Fibroblast of skin of left biceps (primary cell): ENCODE measurements around the gene ZCCHC13.
"Not testable (repeated sequence)": the region's sequence is repeated elsewhere in the genome, so short reads cannot be mapped to it uniquely, and the experiment has no call there.

Experiments used
- DNase-seq, 2 experiments: peaks; one replicate each; pipeline ENCODE4 v3.0.0-alpha.2; 2013; ENCODE audit warnings: low read depth in 2 of 2

ZCCHC13 gene

GRCh38 chrX:74304016-74304415, at the start of gene ZCCHC13:
ZCCHC13 (plus strand) TSS chrX:74304180; CDS start chrX:74304267, 87 bp downstream.
- DNase-seq: no peak

GRCh38 chrX:74258111-74258510, 45.9 kb upstream of the ZCCHC13 start:
- not testable (repeated sequence) for DNase-seq

GRCh38 chrX:74259885-74260491, 44.0 kb upstream of the ZCCHC13 start:
- no peak for DNase-seq

GRCh38 chrX:74262452-74263209, 41.3 kb upstream of the ZCCHC13 start:
- no peak for DNase-seq

- no peak for DNase-seq
Measured at GRCh38 chrX:74270393-74270792, 33.6 kb upstream of the ZCCHC13 start.

- DNase-seq: no peak
Measured at GRCh38 chrX:74272230-74272629, 31.8 kb upstream of the ZCCHC13 start.

- no peak for DNase-seq
Measured at GRCh38 chrX:74274516-74274915, 29.5 kb upstream of the ZCCHC13 start.

GRCh38 chrX:74277320-74277719, 26.7 kb upstream of the ZCCHC13 start:
- no peak for DNase-seq

- DNase-seq: no peak
Measured at GRCh38 chrX:74277846-74278245, 26.1 kb upstream of the ZCCHC13 start.

- no peak for DNase-seq
Measured at GRCh38 chrX:74280759-74281158, 23.2 kb upstream of the ZCCHC13 start.

GRCh38 chrX:74284391-74284952, 19.5 kb upstream of the ZCCHC13 start:
- DNase-seq: no peak

GRCh38 chrX:74286950-74287740, 16.8 kb upstream of the ZCCHC13 start:
- no peak for DNase-seq

- no peak for DNase-seq
Measured at GRCh38 chrX:74291577-74291963, 12.4 kb upstream of the ZCCHC13 start.

GRCh38 chrX:74291964-74292807, 11.8 kb upstream of the ZCCHC13 start:
- peak; percentile 63 to 67 for DNase-seq

GRCh38 chrX:74292808-74293123, 11.2 kb upstream of the ZCCHC13 start:
- DNase-seq: no peak

- DNase-seq: peak in 1 of 2 experiments; percentile 20
Measured at GRCh38 chrX:74293343-74293946, 10.5 kb upstream of the ZCCHC13 start.

GRCh38 chrX:74295101-74295500, 8.9 kb upstream of the ZCCHC13 start:
- DNase-seq: no peak

GRCh38 chrX:74297766-74298165, 6.2 kb upstream of the ZCCHC13 start:
- DNase-seq: no peak

- no peak for DNase-seq
Measured at GRCh38 chrX:74300869-74301268, 3.1 kb upstream of the ZCCHC13 start.

- DNase-seq: no peak
Measured at GRCh38 chrX:74318672-74319071, 14.7 kb downstream of the ZCCHC13 start.

- DNase-seq: not testable (repeated sequence)
Measured at GRCh38 chrX:74319321-74319720, 15.3 kb downstream of the ZCCHC13 start.
